HG02623 (cell line): ENCODE data around the gene ARHGEF7.

Experiments used
- ATAC-seq: cut with Tn5 transposase; IDR thresholded peaks from one replicate; pipeline ENCODE4 v1.9.1; 2021; ENCODE audit warnings: moderate library complexity; ENCODE audit not compliant: unreplicated experiment

ARHGEF7 gene

DNA sequence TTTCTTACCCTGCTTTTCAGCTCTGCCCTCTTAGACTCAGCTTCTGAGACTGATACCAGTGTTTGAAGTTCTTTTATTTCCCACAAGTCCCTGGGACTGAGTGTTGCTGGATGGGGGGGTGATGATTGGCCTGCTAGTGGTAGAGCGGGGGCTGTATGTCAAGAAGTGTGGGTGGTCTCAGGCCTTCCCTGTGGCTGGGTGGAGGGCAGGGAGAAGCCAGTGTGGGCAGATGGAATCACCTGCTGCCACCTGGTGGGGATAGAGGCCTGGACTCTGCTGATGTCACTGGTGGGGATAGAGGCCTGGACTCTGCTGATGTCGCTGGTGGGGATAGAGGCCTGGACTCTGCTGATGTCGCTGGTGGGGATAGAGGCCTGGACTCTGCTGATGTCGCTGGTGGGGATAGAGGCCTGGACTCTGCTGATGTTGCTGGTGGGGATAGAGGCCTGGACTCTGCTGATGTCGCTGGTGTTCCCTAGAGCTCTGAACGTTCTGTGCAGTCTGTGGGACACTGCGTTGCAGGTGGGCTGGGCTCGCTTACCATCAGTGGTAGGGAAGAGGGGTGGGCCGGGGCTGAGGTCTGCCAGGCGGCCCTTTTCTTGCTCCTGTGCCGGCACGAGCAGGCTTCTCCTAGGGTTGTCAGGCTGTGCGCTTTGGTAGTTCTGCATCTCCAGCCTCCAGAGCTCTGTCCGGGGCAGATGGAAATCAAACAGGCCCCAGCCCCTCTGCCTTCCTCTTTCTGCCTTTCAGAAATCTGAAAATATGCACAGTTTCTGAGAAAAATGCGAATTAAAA lies 101.3 kb downstream of the ARHGEF7 start:
- no peak for ATAC-seq

DNA sequence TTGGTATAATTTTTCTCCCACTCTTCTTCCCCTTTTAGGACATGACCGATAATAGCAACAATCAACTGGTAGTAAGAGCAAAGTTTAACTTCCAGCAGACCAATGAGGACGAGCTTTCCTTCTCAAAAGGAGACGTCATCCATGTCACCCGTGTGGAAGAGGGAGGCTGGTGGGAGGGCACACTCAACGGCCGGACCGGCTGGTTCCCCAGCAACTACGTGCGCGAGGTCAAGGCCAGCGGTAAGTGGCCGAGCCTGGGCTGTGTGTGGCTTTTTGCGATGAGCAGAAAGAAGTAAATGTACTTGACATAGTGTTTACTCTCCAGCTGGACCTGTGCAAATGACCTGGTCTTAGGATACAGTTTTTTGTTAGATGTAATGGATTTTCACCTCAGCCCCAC lies 102.5 kb downstream of the ARHGEF7 start:
- no peak for ATAC-seq

DNA sequence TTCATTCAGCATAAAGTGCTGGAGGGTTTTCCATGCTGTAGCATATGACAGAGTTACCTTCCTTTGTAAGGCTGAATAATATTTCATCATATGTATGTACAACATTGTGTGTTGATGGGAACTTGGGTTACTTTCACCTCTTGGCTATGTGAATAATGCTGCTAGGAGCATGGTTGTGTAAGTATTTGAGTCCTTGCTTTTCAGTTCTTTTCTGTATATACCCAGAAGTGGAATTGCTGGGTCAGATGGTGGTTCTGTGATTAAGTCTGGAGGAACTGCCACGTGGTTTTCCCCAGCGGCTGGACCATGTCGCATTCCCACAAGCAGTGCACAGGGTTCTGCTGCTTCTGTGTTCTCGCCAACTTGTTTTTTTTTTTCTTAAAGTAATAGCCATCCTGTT lies 104.2 kb downstream of the ARHGEF7 start:
- ATAC-seq: no peak

- ATAC-seq: no peak
These were observed 104.8 kb downstream of the ARHGEF7 start for GRCh38 chr13:111219950-111220349.

DNA sequence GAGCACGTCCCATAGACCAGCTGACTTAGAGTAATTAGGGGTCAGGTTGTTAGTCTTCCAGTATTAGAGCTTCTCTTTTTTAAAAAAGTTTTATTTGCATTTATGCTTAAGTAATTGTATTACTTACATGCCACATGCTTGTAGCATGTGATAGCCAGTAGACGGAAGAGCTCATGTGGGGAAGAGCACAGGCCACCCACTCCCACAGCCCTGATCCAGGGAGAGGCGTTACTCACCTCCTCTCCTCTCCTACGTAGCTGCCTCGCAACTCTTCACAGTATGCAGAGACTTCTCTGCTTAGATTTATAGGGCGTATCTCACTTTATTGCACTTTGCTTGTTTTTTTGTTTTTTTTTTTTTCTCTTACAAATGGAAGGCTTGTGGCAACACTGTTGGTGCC lies 110.1 kb downstream of the ARHGEF7 start:
- no peak for ATAC-seq

- no peak for ATAC-seq
These were observed 110.9 kb downstream of the ARHGEF7 start for GRCh38 chr13:111225810-111226546.

DNA sequence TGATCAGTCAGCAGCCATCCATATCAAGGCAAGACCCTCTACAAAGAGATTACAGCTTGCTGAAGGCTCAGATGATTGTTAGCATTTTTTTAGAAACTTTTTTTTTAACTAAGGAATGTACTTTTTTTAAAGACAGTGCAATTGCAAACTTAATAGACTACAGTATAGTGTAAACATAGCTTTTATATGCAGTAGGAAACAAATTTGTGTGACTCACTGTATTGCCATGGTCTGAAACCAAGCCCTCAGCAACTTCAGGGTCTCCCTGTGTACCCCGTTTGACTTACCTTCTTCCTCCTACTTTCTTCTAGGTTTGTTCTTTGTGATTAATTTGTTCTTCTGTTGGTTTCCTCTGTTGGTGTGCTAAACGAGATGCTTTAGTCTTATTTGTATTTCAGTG lies 112.3 kb downstream of the ARHGEF7 start:
- no peak for ATAC-seq

GRCh38 chr13:111228262-111229144 lies 113.4 kb downstream of the ARHGEF7 start:
- ATAC-seq: no peak

- no peak for ATAC-seq
These were observed 115.3 kb downstream of the ARHGEF7 start for GRCh38 chr13:111230385-111230930.

DNA sequence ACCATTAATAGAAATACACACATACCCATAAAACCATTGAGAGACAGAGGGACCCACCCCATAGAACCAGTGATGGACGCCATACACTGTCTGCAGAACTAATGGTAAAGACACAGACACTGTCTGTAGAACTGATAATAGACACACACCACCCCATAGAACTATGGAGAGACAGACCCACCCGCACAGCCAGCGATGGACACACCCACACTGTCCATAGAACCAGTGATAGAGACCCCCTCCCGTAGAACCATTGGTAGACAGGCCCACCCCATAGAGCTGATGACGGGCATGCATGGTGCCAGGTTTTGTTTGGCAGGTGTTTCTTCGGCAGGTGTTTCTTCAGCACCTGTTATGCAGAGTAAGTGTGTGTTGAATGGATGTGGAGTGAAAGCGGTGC lies 117.1 kb downstream of the ARHGEF7 start:
- no peak for ATAC-seq

DNA sequence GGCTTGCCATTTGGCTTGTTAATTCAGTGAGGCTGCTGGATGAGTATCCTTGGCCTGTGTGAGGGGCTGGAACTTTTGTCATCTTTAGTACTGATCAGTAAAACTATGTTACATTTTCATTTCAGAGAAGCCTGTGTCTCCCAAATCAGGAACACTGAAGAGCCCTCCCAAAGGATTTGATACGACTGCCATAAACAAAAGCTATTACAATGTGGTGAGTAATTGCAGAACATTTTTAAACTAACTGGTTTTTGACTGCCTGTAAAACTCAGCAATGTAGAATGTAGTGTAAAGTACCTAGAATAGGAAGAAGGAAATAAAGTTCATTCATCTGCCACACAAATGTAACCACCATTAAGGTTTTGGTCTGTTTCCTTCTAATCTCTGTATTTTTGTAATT lies 118.0 kb downstream of the ARHGEF7 start:
- no peak for ATAC-seq

GRCh38 chr13:111239764-111240670 lies 124.9 kb downstream of the ARHGEF7 start:
- ATAC-seq: no peak

- no peak for ATAC-seq
These were observed 126.1 kb downstream of the ARHGEF7 start for GRCh38 chr13:111241006-111241755.

GRCh38 chr13:111241862-111242261 lies 126.8 kb downstream of the ARHGEF7 start:
- ATAC-seq: no peak

GRCh38 chr13:111242585-111242984 lies 127.5 kb downstream of the ARHGEF7 start:
- ATAC-seq: no peak

- no peak for ATAC-seq
These were observed 128.9 kb downstream of the ARHGEF7 start for GRCh38 chr13:111243981-111244380.

DNA sequence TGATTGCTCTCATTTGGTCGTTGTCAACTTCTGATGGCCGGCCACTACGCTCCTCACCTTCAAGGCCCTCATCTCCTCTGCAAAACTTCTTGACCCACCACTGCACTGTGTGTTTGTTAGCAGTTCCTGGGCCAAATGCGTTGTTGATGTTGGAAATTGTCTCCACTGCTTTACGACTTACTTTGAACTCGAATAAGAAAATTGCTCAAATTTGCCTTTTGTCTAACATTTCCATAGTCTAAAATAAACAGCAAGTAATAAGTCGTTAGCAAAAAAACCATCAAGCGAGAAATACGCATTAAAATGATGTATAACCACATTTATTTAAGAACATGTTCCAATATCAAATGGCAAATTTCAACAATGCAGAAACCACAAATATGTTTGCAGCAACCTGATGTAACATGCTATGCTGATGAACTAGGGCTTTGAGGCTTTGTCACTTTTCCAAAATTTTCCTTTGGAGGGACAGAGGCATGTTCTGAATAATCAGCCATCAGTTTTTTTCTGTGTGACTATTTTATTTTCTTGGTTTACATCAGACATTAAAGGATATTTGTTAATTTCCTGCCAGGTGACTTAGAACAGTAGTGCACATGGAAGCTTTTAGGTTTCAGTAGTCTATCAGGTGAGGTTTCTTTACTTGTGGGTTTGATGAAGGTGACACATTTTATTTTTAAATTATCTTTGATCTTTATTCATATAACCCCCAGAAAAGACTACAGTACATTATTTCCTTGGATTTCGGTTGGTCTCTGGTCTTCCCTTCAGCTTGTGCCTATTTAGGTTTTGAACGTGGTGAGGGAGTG lies 130.7 kb downstream of the ARHGEF7 start:
- no peak for ATAC-seq

- no peak for ATAC-seq
These were observed 132.4 kb downstream of the ARHGEF7 start for GRCh38 chr13:111247552-111247951.

- no peak for ATAC-seq
These were observed 133.7 kb downstream of the ARHGEF7 start for GRCh38 chr13:111248822-111249221.
